B cell (primary cell): ENCODE data around the gene CC2D2A.

Experiments used
- EZH2 ChIP-seq: IDR thresholded peaks from 2 replicates; pipeline ENCODE4 v1.6.1; 2012; ENCODE audit warnings: borderline replicate concordance, low read depth, mild to moderate bottlenecking, moderate library complexity, low read length; ENCODE audit not compliant: insufficient read depth, poor library complexity, severe bottlenecking
- TF ChIP-seq, protein P1 (sequence below): fragments of 200-600 bp; IDR thresholded peaks from one replicate; pipeline ENCODE4 v1.8.0; 2022; ENCODE audit warnings: antibody characterized with exemption, mild to moderate bottlenecking

- TF ChIP-seq, protein P1, sequence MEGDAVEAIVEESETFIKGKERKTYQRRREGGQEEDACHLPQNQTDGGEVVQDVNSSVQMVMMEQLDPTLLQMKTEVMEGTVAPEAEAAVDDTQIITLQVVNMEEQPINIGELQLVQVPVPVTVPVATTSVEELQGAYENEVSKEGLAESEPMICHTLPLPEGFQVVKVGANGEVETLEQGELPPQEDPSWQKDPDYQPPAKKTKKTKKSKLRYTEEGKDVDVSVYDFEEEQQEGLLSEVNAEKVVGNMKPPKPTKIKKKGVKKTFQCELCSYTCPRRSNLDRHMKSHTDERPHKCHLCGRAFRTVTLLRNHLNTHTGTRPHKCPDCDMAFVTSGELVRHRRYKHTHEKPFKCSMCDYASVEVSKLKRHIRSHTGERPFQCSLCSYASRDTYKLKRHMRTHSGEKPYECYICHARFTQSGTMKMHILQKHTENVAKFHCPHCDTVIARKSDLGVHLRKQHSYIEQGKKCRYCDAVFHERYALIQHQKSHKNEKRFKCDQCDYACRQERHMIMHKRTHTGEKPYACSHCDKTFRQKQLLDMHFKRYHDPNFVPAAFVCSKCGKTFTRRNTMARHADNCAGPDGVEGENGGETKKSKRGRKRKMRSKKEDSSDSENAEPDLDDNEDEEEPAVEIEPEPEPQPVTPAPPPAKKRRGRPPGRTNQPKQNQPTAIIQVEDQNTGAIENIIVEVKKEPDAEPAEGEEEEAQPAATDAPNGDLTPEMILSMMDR, result no peak
- TF ChIP-seq EZH2, result no peak
Observed at GRCh38 chr4:15476396-15476795, 6.7 kb downstream of the CC2D2A start.
